K562 (cell line): ENCODE measurements around the gene NLRP5. TPM values are rescaled to one million over a fixed set of nuclear protein-coding genes. Genes with fewer than 3 reads are reported as not detected.

Experiments used
- ATAC-seq: fragments of 200-7000 bp; cut with Tn5 transposase; 3 replicates; pipeline ENCODE4 v1.9.1; 2020; ENCODE audit warnings: moderate library complexity
- BruUV-seq: library from RNA; stranded (reverse); fragments of 400-500 nt; replicated peaks from 2 replicates; lab custom pipeline; 2021; lab: Mats Ljungman, UMichigan
- CTCF ChIA-PET: fragments of 300-600 bp; formaldehyde crosslinking; extraction: SDS; loops from one replicate; lab custom pipeline; 2021; ENCODE audit warnings: low intra/inter-chr PET ratio; lab: Yijun Ruan, JAX
- POLR2A ChIA-PET: fragments of 300-600, 350-650 bp; sonication (Branson Sonifier 250); formaldehyde crosslinking; extraction: SDS; loops from one replicate; lab custom pipeline; 2021; ENCODE audit warnings: antibody characterized with exemption, inconsistent platforms; lab: Yijun Ruan, JAX
- DNase-seq, 4 experiments: peaks; one replicate each; pipeline versions ENCODE4 v3.0.0 to v3.0.0-alpha.2; 2011 to 2018; ENCODE audit warnings: low spot score in 3 of 4, mixed read lengths in 3 of 4; ENCODE audit errors: extremely low read depth in 1 of 4
- FAIRE-seq: peaks from 2 replicates; lab custom pipeline; 2011; peaks lifted over from hg19 to GRCh38; lab: Jason Lieb, UNC
- H2AFZ ChIP-seq: 2 replicates; pipeline ENCODE4 v1.6.0; 2011; ENCODE audit warnings: low read depth, low read length, control low read depth, inconsistent platforms
- H3K27ac ChIP-seq: fragments of 200-600 bp; 3 replicates; pipeline ENCODE4 v1.8.0; 2011; ENCODE audit warnings: low read depth, mild to moderate bottlenecking, control low read depth, inconsistent platforms, low read length, moderate library complexity, mixed read lengths; ENCODE audit errors: extremely low read depth
- H3K27me3 ChIP-seq, 2 experiments: fragments of 300-600 bp in 1 of 2; 2 replicates in 1 of 2; 3 replicates in 1 of 2; pipeline versions ENCODE4 v1.6.0 to v1.8.0; 2011; ENCODE audit warnings: inconsistent platforms in 2 of 2, low read length in 2 of 2, mild to moderate bottlenecking in 1 of 2, mixed read lengths in 1 of 2, moderate library complexity in 1 of 2; ENCODE audit not compliant: control insufficient read depth in 2 of 2, insufficient read depth in 2 of 2
- H3K36me3 ChIP-seq: fragments of 300-600 bp; 3 replicates; pipeline ENCODE4 v1.8.0; 2011; ENCODE audit warnings: mild to moderate bottlenecking, low read length, inconsistent platforms; ENCODE audit not compliant: control insufficient read depth, insufficient read depth
- H3K4me1 ChIP-seq, 2 experiments: fragments of 200-600 bp in 1 of 2; replicated peaks in 1 of 2; 2 replicates in 1 of 2; 3 replicates in 1 of 2; pipeline versions ENCODE4 v1.5.1 to v1.8.0; 2011; ENCODE audit warnings: inconsistent platforms in 2 of 2, low read length in 2 of 2, mild to moderate bottlenecking in 1 of 2, mixed read lengths in 1 of 2, moderate library complexity in 1 of 2; ENCODE audit not compliant: control insufficient read depth in 2 of 2, insufficient read depth in 2 of 2
- H3K4me2 ChIP-seq: 2 replicates; pipeline ENCODE4 v1.6.1; 2011; ENCODE audit warnings: low read length, control low read depth, inconsistent platforms, mixed read lengths; ENCODE audit not compliant: insufficient read depth
- H3K4me3 ChIP-seq: fragments of 200-600 bp; sonication (generic), shearing (Covaris generic); 2 replicates; pipeline ENCODE4 v1.5.1; 2016; ENCODE audit warnings: control low read depth, inconsistent platforms
- H3K79me2 ChIP-seq: fragments of 200-600 bp; 3 replicates; pipeline ENCODE4 v1.8.0; 2011; ENCODE audit warnings: low read length, inconsistent platforms; ENCODE audit not compliant: control insufficient read depth, insufficient read depth
- H3K9ac ChIP-seq, 2 experiments: 2 replicates each; pipeline versions ENCODE4 v1.6.0 to v1.6.1; 2011; ENCODE audit warnings: low read depth in 2 of 2, low read length in 2 of 2, control low read depth in 1 of 2, inconsistent platforms in 1 of 2, mild to moderate bottlenecking in 1 of 2, mixed read lengths in 1 of 2; ENCODE audit not compliant: insufficient read depth in 1 of 2
- H3K9me1 ChIP-seq: one replicate; pipeline ENCODE4 v1.6.0; 2011; ENCODE audit warnings: inconsistent platforms, mild to moderate bottlenecking, low read length, moderate library complexity; ENCODE audit not compliant: control insufficient read depth, insufficient read depth
- H3K9me3 ChIP-seq: replicated peaks from 2 replicates; pipeline ENCODE4 v1.5.1; 2011; ENCODE audit warnings: low read depth, low read length, inconsistent platforms; ENCODE audit not compliant: control insufficient read depth, insufficient read depth
- H4K20me1 ChIP-seq: replicated peaks from 2 replicates; pipeline ENCODE4 v1.6.1; 2011; ENCODE audit warnings: low read length, inconsistent platforms, mixed read lengths; ENCODE audit not compliant: control insufficient read depth, insufficient read depth
- CEBPG ChIP-seq, 3 experiments: fragments of 200-800 bp in 1 of 3; sonication (Bioruptor generic) in 1 of 3; sonication (generic) in 1 of 3; formaldehyde crosslinking in 1 of 3; IDR thresholded peaks in 2 of 3; conservative IDR thresholded peaks in 1 of 3; 2 replicates each; pipeline versions ENCODE4 v1.6.1 to v1.8.0; 2016 to 2022; ENCODE audit warnings: missing compliant biosample characterization in 2 of 3, missing genetic modification characterization in 2 of 3, mild to moderate bottlenecking in 1 of 3, missing genetic modification reagents in 1 of 3
- HDAC8 ChIP-seq: fragments of 450-650 bp; IDR thresholded peaks from 2 replicates; pipeline ENCODE4 v1.6.1; 2016; ENCODE audit warnings: mild to moderate bottlenecking, missing genetic modification characterization, moderate library complexity, missing compliant biosample characterization
- NR2F6 ChIP-seq: fragments of 450-650 bp; formaldehyde crosslinking; IDR thresholded peaks from 2 replicates; pipeline ENCODE4 v1.4.0; 2020; ENCODE audit warnings: mild to moderate bottlenecking
- POLR2AphosphoS5 ChIP-seq: IDR thresholded peaks from 2 replicates; pipeline ENCODE4 v1.6.1; 2011; ENCODE audit warnings: mild to moderate bottlenecking, low read depth, low read length, moderate library complexity; ENCODE audit not compliant: control insufficient read depth, insufficient read depth
- RB1 ChIP-seq: fragments of 450-650 bp; IDR thresholded peaks from 2 replicates; pipeline ENCODE4 v1.6.1; 2017; ENCODE audit warnings: low read depth, mild to moderate bottlenecking
- SAFB ChIP-seq: fragments of 200-400 bp; formaldehyde crosslinking; IDR thresholded peaks from 2 replicates; pipeline ENCODE4 v1.6.1; 2017; ENCODE audit warnings: low read depth, low read length, borderline replicate concordance
- SRF ChIP-seq, 2 experiments: fragments of 250-450, 450-650 bp in 1 of 2; sonication (Bioruptor Pico) in 1 of 2; sonication (generic) in 1 of 2; formaldehyde crosslinking; IDR thresholded peaks; 2 replicates each; pipeline versions ENCODE4 v1.5.0 to v1.5.1; 2020 to 2022; ENCODE audit warnings: mild to moderate bottlenecking in 1 of 2, missing genetic modification reagents in 1 of 2
- ZNF146 ChIP-seq: IDR thresholded peaks from one replicate; pipeline ENCODE4 v1.6.1; 2018; ENCODE audit warnings: missing compliant biosample characterization; ENCODE audit not compliant: unreplicated experiment
- ZNF3 ChIP-seq: fragments of 250-450 bp; sonication (Bioruptor Pico); IDR thresholded peaks from 2 replicates; pipeline ENCODE4 v1.5.0; 2021; ENCODE audit warnings: mild to moderate bottlenecking, moderate library complexity
- WGBS: fragments of 100-300 bp; shearing (Covaris generic); methylation state at CpG from one replicate; pipeline ENCODE4 v1.1.6; 2016; ENCODE audit warnings: low coverage, mixed read lengths; ENCODE audit not compliant: insufficient coverage; ENCODE audit errors: missing lambda C conversion rate; 5-methylcytosine and 5-hydroxymethylcytosine counted together
- in situ Hi-C: fragments of 300-500 bp; cut with MboI; formaldehyde crosslinking; loops from 4 replicates; pipeline ENCODE4 v1.15.0; 2018; ENCODE audit warnings: inconsistent platforms, mixed read lengths
- intact Hi-C: fragments of 100-400 bp; cut with micrococcal nuclease; formaldehyde crosslinking; loops from 2 replicates; pipeline ENCODE4 v1.14.2; 2022
- polyA plus RNA-seq, 8 experiments: library from polyadenylated mRNA; depleted of rRNA in 4 of 8; stranded (reverse) in 5 of 8; unstranded in 3 of 8; fragments of >200 nt; fragmentation: Nextera tagmentation in 2 of 8; fragmentation: Illumina TruSeq in 1 of 8; extraction: Ambion mirVana in 2 of 8; extraction: Trizol in 1 of 8; gene quantifications; 2 replicates each; pipeline versions ENCODE4 v1.2.1 to v1.2.3, GENCODE V29; 2011 to 2014; ENCODE audit warnings: inconsistent platforms in 1 of 8, missing spikeins in 1 of 8
- total RNA-seq, 7 experiments: library from RNA; depleted of rRNA in 6 of 7; stranded (reverse); fragments of >200 nt in 6 of 7; fragmentation: Illumina TruSeq in 2 of 7; extraction: Trizol in 2 of 7; gene quantifications; 2 replicates each; pipeline versions ENCODE4 v1.2.1 to v1.2.3, GENCODE V29; 2011 to 2021; ENCODE audit warnings: low replicate concordance in 1 of 7
- TF ChIP-seq, protein P1 (sequence below): fragments of 450-650 bp; formaldehyde crosslinking; IDR thresholded peaks from 2 replicates; pipeline ENCODE4 v1.4.0; 2020; ENCODE audit warnings: mild to moderate bottlenecking, moderate library complexity
- TF ChIP-seq, protein P2 (sequence below): sonication (generic); formaldehyde crosslinking; IDR thresholded peaks from 2 replicates; pipeline ENCODE4 v1.9.0; 2022; ENCODE audit warnings: mild to moderate bottlenecking, missing genetic modification reagents
- TF ChIP-seq, protein P3 (sequence below): fragments of 450-650 bp; formaldehyde crosslinking; IDR thresholded peaks from 2 replicates; pipeline ENCODE4 v1.4.0; 2022; ENCODE audit warnings: missing genetic modification characterization
- TF ChIP-seq, protein P4 (sequence below): fragments of 250-450 bp; sonication (Bioruptor Pico); IDR thresholded peaks from 2 replicates; pipeline ENCODE4 v1.8.0; 2021; ENCODE audit warnings: moderate library complexity, mild to moderate bottlenecking, inconsistent platforms

NLRP5 gene
- total and polyA plus RNA-seq, 9 of the 15 experiments (the other 6 are each of a cell fraction or from before 2014, with no cell fraction given): 0.04 to 0.07 TPM; not detected in 7

DNA sequence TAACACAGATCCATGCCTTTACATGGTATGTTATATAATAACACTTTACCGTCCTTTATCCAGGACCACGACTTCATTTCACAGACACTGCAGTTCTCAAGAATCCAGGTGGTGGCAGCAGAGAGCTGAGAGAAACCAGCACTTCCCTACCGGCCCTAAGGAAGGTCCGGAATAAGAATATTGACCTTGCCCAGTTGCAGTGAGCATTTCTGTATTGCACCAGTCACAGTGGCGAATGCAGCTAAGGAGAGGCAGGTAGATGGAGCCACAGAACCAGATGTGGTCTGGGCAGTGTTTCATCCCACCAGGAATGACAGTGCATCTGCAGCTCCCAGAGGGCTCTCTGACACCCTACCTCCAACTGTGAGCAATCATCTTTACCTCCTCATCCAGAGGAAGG, 89.9 kb downstream of the NLRP5 start:
- 2% methylated on average over 5 of the region's 5 CpGs for WGBS
- peak; percentile 86 for ATAC-seq
- Histone ChIP-seq H3K4me2 (no peak overlapping the region), H3K27me3 (no peaks in the 10 kb centered on the region), H3K79me2 (no peaks in the 10 kb centered on the region), H3K9me1 (no peaks in the 10 kb centered on the region), H2AFZ (no peak overlapping the region), H3K27ac (no peak overlapping the region), H3K36me3 (no peaks in the 10 kb centered on the region), H3K9me3 (no peaks in the 10 kb centered on the region), H3K9ac (no peak overlapping the region), H3K4me3 (no peak overlapping the region), H4K20me1 (no peaks in the 10 kb centered on the region), H3K4me1 (peaks cover 3 to 12% of the 10 kb centered on the region in 2 experiments; a peak in 4 of 5 replicates)
- ChIA-PET CTCF (no interaction called here), POLR2A (interaction anchor here (0.6 to 1.4 kb wide), 2 partner anchors 9 to 239 kb away, joined by 3 to 6 read pairs; no protein-coding TSS in a partner anchor)
- peak; percentile 60 to 72 (median 64) for DNase-seq
- in situ Hi-C loops (loop anchor here (5.0 to 10.0 kb wide), 3 partner anchors 91 to 268 kb away; no protein-coding TSS in a partner anchor), intact Hi-C loops (loop anchor here (1.0 to 10.0 kb wide), 4 partner anchors 96 to 1018 kb away; no protein-coding TSS in a partner anchor)
- FAIRE-seq: peak; percentile 87
- no TSS peak for BruUV-seq
- TF ChIP-seq SAFB (no peak), RB1 (0 out of 2 replicates have a peak, but pooled peaks have one; percentile 22), HDAC8 (tag) (no peak), CEBPG (CRISPR knock-in tag; IDR thresholded peaks at IDR 0.05) (peak; percentile 66), CEBPG (tag; conservative IDR thresholded peaks at IDR 0.05 in 1 of 2, IDR thresholded peaks at IDR 0.05 in 1 of 2) (no peak), ZNF146 (no peak), SRF (CRISPR knock-in tag; IDR thresholded peaks at IDR 0.05) (no peak), POLR2AphosphoS5 (no peak), ZNF3 (CRISPR knock-in tag) (no peak), NR2F6 (CRISPR knock-in tag) (no peak)
- TF ChIP-seq, protein P1, sequence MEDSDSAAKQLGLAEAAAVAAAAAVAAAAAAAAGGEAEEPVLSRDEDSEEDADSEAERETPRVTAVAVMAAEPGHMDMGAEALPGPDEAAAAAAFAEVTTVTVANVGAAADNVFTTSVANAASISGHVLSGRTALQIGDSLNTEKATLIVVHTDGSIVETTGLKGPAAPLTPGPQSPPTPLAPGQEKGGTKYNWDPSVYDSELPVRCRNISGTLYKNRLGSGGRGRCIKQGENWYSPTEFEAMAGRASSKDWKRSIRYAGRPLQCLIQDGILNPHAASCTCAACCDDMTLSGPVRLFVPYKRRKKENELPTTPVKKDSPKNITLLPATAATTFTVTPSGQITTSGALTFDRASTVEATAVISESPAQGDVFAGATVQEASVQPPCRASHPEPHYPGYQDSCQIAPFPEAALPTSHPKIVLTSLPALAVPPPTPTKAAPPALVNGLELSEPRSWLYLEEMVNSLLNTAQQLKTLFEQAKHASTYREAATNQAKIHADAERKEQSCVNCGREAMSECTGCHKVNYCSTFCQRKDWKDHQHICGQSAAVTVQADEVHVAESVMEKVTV (CRISPR knock-in tag): peak; percentile 42; the same call in 1 of the 2 replicates
- TF ChIP-seq, protein P2, sequence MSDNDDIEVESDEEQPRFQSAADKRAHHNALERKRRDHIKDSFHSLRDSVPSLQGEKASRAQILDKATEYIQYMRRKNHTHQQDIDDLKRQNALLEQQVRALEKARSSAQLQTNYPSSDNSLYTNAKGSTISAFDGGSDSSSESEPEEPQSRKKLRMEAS: no peak
- TF ChIP-seq, protein P3, sequence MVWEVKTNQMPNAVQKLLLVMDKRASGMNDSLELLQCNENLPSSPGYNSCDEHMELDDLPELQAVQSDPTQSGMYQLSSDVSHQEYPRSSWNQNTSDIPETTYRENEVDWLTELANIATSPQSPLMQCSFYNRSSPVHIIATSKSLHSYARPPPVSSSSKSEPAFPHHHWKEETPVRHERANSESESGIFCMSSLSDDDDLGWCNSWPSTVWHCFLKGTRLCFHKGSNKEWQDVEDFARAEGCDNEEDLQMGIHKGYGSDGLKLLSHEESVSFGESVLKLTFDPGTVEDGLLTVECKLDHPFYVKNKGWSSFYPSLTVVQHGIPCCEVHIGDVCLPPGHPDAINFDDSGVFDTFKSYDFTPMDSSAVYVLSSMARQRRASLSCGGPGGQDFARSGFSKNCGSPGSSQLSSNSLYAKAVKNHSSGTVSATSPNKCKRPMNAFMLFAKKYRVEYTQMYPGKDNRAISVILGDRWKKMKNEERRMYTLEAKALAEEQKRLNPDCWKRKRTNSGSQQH: no peak
- TF ChIP-seq, protein P4, sequence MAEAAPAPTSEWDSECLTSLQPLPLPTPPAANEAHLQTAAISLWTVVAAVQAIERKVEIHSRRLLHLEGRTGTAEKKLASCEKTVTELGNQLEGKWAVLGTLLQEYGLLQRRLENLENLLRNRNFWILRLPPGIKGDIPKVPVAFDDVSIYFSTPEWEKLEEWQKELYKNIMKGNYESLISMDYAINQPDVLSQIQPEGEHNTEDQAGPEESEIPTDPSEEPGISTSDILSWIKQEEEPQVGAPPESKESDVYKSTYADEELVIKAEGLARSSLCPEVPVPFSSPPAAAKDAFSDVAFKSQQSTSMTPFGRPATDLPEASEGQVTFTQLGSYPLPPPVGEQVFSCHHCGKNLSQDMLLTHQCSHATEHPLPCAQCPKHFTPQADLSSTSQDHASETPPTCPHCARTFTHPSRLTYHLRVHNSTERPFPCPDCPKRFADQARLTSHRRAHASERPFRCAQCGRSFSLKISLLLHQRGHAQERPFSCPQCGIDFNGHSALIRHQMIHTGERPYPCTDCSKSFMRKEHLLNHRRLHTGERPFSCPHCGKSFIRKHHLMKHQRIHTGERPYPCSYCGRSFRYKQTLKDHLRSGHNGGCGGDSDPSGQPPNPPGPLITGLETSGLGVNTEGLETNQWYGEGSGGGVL: no peak
